Central memory CD4-positive, alpha-beta T cell (primary cell): ENCODE results near the gene XBP1.
"Not testable (repeated sequence)": the region's sequence is repeated elsewhere in the genome, so short reads cannot be mapped to it uniquely, and the experiment has no call there.

Source experiments
- DNase-seq: peaks from one replicate; pipeline ENCODE4 v3.0.0; 2022
- total RNA-seq, 3 experiments: gene quantifications; one replicate each; lab custom pipeline; 2026; lab: John Stamatoyannopoulos, UW

XBP1 gene
- 148 to 189 (median 154) reads per million in 3 experiments for total RNA-seq

DNA sequence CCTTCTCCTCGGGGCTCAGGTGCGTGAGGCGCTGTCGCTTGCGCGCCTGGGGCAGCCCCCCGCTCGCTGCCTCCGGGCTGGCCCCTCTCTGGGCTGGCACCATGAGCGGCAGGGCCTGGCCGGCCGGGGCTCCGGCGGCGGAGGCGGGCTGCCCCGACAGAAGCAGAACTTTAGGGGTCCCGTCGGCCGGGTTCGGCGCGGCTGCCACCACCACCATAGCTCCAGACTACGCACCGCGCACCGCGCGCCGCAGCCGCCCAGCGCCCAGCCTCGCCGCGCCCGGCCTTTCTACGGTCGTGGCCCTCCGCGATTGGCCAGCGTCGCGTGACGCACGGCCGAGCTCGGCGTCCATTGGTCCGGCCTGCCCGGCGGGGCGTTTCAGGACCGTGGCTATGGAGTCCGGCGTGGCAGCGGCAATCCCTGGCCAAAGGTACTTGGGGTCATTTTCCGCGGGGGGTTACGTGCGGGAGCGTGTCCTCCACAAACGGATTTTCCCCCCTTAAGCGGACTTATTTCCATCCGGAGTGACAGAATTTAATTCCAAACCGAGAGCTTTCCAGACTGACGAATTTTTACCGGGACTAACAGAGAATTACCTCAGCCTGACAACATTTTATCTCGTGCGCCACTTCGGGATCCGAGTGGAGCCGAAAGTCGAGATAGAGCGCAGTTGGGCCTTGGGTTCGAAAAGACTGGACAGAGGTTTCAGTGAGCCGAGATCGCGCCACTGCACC is at the start of gene XBP1:
XBP1 (minus strand) TSS at position 262 of the 734 bp plus-strand sequence.
- DNase-seq: peak; percentile 91

DNA sequence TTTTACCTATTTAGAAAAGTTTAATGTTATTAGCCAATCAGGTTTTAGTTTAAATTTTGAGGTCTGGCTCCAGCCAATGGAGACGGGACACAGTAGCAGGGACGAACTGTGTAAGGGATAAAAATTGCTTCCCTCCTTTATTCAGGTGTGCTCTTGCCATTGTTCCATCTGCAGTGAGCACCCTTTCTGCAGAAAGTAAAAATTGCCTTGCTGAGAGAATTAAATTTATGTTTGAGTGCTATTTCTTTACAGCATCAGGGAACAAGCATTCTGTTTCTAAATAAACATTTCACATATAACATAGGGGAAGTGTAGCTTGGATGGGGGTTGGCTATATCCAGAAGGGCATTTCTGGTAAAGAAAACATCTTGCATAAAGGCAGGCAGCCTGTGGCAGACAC is 46.6 kb upstream of the XBP1 start:
- no peak for DNase-seq

DNA sequence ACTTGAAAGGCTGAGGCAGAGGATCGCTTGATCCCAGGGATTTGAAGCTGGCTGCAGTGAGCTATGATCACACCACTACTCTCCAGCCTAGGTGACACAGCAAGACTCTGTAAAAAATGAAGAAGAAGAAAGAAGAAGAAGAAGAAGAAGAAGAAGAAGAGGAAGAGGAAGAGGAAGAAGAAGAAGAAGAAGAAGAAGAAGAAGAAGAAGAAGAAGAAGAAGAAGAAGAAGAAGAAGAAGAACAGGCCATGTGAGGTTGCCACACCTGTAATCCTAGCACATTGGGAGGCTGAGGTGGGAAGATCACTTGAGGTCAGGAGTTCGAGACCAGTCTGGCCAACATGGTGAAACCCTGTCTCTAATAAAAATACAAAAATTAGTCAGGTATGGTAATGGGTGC is 43.9 kb upstream of the XBP1 start:
- not testable (repeated sequence) for DNase-seq

DNA sequence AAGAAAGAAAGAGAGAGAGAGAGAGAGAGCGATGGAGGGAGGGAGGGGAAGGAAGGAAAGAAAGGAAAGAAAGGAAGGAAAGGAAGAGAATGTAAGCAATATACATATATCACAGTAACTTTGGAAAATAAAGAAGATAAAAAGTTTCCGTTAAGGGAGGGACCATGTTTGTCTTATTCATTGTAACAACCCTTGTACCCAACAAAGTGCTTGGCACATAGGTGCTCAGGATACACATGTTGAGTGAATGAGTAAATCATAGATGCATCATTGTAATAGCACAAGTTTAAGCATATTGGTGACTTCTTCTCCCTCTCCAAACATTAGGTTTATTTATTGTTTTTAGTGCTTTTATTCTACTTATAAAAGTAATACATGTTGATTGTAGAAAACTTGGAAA is 43.3 kb upstream of the XBP1 start:
- DNase-seq: no peak

DNA sequence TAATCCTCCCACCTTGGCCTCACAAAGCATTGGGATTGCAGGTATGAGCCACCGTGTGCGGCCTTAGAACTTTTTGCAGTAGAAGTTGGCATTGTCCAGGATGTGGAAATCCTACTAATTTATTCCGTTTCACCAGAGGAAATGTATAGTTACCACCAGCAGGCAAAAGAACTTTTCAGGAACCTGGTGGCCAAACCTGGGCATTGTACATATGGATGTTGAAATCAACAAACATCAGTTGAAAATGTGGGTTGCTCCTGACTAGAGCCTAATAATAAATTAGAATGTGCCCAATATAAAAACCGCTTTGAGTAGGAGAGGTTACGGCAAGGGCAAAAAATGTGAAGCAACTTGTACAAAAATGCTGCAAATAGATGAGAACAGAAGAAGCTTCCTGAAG is 40.7 kb upstream of the XBP1 start:
- no peak for DNase-seq

DNA sequence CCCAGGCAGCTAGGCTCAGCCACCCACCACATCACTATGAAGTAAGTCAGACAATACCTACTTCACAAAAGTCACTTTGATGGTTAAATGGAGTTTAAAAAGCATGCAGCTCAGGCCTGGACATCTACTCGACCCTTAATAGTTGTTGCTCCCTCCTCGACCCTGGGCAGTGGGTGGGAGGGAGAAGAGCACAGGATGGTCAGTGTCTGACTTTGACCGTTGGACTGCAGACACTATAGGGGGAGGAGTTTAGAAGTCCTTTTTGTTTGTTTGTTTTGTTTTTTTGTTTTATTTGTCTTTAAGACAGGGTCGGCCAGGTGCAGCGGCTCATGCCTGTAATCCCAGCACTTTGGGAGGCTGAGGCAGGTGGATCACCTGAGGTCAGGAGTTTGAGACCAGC is 38.6 kb upstream of the XBP1 start:
- no peak for DNase-seq

DNA sequence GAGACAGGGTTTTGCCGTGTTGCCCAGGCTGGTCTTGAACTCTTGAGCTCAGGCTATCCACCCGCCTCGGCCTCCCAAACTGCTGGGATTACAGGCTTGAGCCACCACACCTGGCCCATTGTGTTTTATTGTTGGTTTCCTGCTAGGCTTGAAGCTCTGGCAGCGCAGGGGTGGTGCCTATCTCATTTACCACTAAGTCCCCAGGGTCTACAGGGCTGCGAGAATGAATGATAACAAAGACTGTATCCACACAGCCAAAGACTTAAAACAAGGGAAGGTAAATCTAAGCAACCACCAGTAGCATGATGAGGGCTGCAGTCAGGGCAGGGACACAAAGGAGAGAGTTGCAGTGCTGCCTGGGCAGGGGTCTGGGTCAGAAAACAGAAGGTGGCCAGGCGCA is 37.3 kb upstream of the XBP1 start:
- DNase-seq: no peak

DNA sequence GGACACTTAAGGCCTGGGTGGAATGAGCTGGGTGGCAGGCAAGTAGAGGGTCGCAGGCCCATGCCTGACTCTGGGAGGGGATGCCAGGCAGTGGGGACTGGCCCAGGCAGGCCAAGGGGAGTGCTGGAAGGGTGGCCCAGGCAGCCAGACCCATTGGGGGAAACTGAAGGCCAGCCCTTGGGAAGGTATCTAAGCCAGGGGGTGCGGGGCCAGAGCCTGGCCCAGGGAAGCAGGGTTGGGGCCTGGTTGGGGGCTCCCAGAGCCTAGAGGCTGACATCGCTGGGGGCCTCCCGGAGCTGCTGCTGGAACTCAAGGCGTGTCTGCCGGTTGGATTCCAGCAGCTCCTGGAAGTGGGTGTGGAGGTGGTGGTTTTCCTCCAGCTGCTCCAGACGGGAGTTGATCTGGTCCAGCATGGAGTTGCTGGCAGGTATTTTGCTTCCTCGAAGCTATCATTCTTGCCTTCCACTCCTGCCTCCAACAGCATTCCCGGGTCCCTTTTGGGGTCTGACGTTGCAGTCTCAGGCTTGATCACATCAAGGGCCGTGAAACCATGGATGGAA is 35.3 kb upstream of the XBP1 start:
- no peak for DNase-seq

DNA sequence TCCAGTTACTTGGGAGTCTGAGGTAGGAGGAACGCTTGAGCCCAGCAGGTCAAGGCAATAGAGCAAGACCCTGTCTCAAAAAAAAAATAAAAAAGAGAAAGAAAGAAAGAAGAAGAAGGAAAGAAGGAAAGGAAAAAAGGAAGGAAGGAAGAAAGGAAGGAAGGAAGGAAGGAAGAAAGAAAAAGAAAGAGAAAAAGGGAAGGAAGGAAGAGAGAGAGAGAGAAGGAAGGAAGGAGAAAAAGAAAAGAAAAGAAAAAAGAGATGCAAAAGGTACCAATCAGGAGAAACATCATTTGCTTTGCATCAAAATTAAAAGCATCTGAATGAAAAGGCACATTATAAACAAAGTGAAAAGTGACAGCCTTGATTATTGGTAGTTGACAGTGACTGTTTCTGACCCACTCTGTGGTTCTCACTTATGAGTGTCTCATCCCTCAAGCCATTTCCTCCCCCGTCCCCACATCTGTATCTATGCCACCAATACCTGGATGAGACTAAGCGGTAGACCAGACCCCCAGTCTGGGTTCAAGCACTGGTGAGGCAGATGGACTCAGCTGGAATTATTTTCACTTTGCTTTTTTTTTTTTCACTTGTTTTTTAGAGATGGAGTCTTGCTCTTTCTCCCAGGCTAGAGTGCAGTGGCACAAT is 33.0 kb upstream of the XBP1 start:
- DNase-seq: no peak

DNA sequence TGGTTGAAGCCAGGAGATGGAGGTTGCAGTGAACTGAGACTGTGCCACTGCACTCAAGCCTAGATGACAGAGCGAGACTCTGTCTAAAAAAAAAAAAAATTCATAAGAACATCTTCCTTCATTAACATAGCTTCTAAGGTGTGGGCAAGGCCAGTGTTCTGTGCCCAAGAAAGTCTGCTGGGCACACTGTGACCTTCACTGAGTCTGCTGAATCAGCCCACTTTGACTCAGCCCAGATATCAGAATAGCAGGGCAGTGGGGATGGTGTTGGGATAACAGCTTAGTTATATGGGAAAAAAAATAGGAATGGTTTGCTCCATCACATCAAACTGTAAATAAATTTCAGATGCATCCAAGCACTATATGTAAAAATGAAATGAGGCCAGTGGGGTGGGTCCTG is 32.4 kb upstream of the XBP1 start:
- DNase-seq: no peak

DNA sequence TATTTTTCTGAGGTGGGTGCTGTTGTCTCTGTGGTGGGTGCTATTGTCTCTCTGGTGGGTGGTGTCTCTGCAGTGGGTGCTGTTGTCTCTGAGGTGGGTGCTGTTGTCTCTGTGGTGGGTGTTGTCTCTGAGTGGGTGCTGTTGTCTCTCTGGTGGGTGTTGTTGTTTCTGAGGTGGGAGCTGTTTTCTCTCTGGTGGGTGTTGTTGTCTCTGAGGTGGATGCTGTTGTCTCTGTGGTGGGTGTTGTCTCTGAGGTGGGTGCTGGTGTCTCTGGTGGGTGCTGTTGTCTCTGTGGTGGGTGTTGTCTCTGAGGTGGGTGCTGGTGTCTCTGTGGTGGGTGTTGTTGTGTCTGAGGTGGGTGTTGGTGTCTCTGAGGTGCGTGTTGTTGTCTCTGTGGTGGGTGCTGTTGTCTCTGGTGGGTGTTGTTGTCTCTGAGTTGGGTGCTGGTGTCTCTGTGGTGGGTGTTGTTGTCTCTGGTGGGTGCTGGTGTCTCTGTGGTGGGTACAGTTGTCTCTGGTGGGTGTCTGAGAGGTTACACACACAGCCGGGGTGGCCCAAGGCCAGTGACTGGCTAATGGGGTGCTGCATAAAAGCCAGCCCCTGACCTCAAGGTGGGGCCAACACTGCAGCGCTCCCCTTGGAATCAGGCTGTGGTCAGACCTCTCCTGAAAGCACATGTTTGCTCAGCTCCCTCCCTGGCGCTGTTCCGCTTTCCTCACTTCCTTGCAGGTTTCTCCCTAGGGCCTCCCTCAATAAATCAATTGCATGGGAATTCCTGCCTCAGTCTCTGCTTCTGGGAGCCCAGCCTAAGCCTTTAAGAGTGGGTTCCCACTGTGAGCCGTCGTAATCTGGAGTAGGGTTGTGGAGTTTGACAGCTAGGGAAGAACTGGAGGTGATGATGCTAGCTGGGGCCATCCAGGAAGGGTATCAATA is 31.0 kb upstream of the XBP1 start:
- DNase-seq: no peak

DNA sequence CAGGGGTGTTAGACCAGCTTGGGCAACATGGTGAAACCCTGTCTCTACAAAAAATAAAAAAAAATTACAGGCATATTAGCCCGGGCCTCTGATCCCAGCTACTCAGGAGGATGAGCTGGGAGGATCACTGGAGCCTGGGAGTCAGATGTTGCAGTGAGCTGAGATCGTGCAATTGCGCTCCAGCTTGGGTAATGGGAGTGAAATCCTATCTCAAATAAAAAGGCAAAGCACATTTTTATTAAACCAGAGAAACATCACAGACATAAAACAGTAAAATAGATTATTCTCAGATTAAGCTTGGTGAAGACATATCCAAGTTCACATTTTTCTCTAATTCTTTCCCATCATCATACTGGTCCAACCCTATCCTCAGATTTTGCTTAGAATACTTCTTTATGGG is 30.1 kb upstream of the XBP1 start:
- DNase-seq: no peak

DNA sequence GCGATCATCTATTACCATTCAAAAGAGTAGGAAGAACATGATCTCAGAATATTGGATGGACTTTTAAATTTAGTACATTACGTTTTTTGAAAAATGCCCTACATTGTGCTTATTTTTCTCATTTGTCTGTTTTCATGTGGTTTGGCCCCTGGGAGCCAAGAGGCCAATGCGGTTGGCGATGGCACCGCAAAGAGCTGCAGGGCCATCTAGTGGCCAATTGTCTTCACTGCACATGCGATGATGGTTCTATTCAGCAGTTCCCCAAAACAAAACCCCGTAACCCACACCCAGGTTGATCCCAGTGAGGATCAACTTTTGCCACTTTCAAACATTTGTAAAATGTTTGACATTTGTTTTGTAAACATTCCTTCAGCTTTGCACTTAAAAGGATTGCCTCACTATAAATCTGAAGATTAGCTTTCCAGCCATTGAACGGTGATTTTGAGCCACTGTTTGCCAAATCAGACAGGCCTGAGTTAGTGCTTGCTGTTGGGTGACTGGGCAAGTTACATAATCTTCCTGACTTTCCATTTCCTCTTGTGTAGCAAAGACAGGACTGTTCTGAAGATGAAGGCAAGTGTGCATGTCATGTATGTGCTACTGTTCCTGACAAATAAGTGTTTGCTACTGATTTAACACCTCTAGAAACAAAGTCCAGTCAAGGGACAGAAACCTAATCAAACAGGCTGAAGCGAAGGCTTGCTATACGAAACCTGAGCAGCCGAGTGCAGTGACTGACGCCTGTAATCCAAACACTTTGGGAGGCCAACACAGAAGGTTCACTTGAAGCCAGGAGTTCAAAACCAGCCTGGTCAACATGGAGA is 29.2 kb upstream of the XBP1 start:
- peak; percentile 65 for DNase-seq

DNA sequence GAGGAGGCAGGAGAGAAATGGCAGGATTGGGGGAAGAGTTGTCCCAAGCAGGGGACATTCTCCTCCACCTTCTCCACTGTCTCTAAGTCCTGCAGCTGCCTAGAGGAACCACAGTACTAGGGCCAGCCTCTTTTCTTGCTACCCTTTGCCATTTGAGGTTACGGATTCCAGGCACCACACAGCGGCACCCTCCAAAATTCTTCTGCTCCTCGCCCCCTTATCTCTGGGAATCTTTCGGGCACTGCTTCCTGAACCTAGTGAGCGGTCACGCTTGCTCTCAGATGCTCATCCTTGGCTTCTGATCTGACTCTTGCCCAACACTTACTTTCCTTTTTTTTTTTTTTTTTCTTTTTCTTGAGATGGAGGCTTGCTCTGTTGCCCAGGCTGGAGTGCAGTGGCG is 26.6 kb upstream of the XBP1 start:
- no peak for DNase-seq

DNA sequence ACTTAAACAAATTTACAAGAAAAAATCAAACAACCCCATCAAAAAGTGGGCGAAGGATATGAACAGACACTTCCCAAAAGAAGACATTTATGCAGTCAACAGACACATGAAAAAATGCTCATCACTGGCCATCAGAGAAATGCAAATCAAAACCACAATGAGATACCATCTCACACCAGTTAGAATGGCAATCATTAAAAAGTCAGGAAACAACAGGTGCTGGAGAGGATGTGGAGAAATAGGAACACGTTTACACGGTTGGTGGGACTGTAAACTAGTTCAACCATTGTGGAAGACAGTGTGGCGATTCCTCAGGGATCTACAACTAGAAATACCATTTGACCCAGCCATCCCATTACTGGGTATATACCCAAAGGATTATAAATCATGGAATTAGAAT is 26.1 kb upstream of the XBP1 start:
- not testable (repeated sequence) for DNase-seq

DNA sequence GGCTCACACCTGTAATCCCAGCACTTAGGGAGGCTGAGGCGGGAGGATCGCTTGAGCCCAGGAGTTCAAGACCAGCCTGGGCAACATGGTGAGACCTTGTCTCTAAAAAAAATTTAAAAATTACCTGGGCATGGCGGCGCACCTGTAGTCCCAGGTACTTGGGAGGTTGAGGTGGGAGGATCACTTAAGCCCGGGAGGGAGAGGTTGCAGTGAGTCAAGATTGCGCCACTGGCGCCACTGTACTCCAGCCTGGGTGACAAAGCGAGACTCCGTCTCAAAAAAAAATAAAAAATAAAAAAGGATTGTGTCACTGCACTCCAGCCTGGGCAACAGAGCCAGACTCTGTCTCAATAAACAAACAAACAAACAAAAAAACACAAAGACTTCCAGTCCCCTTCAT is 24.1 kb upstream of the XBP1 start:
- not testable (repeated sequence) for DNase-seq

DNA sequence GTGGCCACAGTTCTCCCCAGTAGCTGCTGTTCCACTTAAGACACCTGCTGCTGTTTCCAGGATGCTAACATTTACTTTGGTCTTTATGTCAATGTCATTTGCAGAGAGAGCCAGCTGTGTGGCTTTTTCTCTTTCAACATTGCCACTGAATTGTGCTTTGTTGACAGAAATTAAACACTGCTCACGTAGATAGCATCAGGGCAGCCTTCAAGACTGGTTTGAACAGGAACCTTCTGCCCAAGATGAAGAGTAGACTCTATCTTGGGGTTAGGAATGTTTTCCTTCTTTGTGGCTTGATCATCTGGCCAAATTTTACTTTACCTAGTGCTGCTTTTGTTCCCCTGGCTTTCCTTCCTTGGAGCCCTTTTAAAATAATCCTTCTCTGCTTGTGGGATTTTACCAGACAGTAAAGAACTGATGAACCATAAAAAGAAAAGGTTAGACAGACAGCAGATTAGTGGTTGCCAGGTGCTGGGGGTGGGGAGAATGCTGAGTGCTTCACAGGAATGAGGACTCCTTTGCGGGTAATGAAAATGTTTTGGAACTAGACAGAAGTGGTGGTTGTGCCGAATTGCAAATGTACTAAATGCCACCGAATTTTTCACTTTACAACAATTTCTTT is 22.7 kb upstream of the XBP1 start:
- DNase-seq: peak; percentile 73

DNA sequence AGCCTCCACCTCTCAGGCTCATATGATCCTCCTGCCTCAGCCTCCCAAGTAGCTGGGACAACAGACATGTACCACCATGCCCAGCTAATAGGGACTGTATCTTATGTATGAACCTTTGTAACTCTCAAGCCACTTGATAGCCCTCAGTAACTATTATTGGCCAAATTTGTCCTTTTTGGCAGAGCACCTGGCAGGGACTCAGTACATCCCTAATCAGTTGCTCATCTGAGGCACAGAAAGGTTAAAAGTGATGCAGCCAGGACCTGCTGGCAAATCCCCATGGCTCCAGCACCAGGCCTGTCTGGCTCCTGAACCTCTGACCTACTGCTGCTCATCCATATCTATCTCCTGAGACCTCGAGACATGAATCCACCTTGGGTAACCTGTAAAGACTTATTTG is 21.1 kb upstream of the XBP1 start:
- no peak for DNase-seq

DNA sequence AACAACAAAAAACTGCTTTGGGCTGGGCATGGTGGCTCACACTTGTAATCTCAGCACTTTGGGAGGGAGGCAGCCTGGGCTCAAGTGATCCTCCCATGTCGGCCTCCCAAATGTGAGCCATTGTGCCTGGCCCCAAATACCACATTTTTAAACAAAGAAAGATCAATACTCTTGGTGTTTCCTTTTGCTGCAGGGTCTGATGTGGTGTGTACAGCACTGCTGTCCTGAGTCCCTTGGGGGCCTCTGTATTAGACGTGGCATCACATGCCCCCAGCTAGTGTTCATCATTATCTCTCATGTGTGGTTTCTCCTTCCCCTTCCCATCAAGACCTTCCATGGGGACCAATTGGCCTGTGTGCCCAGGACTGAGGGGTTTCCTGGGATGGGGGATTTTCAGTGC is 20.5 kb upstream of the XBP1 start:
- no peak for DNase-seq

DNA sequence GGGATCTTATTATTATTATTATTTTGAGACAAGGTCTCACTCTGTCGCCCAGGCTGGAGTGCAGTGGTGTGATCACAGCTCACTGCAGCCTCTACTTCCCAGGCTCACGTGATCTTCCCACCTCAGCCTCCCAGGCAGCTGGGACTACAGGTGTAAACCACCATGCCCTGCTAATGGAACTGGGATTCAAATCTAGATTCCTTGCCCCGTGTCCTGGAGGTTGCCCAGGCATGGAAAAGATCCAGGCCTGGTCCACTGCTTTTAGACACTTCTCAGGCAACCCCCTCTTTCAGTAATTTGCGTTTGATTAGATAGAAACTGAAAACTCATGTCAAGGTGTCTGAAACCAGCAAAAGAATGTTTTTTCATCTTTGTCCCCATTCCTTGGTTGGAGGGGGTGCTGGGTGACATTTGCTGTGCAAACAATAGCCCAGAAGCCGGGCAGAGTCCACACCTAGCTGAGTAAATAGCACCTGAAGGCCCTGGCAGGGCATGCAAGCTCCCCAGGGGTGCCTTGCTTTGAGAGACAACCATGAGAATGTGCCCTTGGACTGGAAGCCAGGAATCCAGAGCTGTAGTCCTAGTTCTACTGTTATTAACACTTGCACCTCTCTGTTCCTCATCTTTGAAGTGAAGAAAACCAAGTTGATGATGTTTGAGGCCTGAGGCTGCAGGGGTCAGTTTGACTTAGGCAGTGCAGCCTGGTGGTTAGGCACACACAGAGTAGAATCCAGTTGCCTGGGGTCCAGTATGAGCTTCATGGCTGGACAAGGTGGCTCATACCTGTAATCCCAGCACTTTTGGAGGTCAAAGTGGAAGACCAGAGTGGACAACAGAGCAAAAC is 19.1 kb upstream of the XBP1 start:
- DNase-seq: no peak
